Liver (tissue), 3 donors: ENCODE results near the gene GRIN3A.

Experiments used
- FOXA1 ChIP-seq: IDR thresholded peaks from 2 replicates; pipeline ENCODE4 v1.6.1; 2016; ENCODE audit warnings: antibody characterized with exemption
- GABPA ChIP-seq, 2 donors: IDR thresholded peaks in 1 of 2; conservative IDR thresholded peaks in 1 of 2; 2 replicates each; pipeline ENCODE4 v1.6.1; 2016; ENCODE audit warnings: antibody characterized with exemption in 2 of 2, mild to moderate bottlenecking in 1 of 2, moderate library complexity in 1 of 2
- RAD21 ChIP-seq, 2 donors: IDR thresholded peaks; 2 replicates each; pipeline ENCODE4 v1.6.1; 2016; ENCODE audit warnings: antibody characterized with exemption in 2 of 2, mild to moderate bottlenecking in 2 of 2
- SP1 ChIP-seq: IDR thresholded peaks from 2 replicates; pipeline ENCODE4 v1.6.1; 2018; ENCODE audit warnings: antibody characterized with exemption, mild to moderate bottlenecking
- TAF1 ChIP-seq: conservative IDR thresholded peaks from 2 replicates; pipeline ENCODE4 v1.6.1; 2016; ENCODE audit warnings: antibody characterized with exemption, mild to moderate bottlenecking
- TF ChIP-seq, protein P1 (sequence below): fragments of 150-350 bp; IDR thresholded peaks from 2 replicates; pipeline ENCODE4 v1.5.1; 2017; ENCODE audit warnings: improper control_type of control experiment, low read depth, low read length; ENCODE audit not compliant: missing input control
- TF ChIP-seq, protein P2 (sequence below): IDR thresholded peaks from 2 replicates; pipeline ENCODE4 v1.6.1; 2016; ENCODE audit warnings: antibody characterized with exemption, mild to moderate bottlenecking
- TF ChIP-seq, protein P3 (sequence below): IDR thresholded peaks from 2 replicates; pipeline ENCODE4 v1.6.1; 2016; ENCODE audit warnings: antibody characterized with exemption
- donor health status: healthy.
- donor health status: healthy.

DNA sequence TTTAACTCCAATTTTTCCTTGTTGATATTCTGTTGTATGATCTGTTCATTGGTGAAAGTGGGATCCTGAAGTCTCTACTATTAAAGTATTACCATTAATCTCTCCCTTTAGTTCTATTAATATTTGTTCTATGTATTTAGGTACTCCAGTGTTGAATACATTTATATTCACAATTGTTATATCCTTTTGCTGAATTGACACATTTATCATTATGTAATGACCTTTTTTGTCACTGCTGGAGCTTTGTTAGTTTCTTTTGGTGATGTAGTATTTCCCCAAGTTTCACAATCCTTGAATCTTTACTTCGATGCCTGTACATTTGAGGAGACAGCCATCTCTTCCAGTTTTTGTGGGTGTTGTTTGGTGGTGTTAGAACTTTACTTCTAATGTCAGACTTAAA is 90.0 kb downstream of the GRIN3A start:
- TF ChIP-seq, protein P1, sequence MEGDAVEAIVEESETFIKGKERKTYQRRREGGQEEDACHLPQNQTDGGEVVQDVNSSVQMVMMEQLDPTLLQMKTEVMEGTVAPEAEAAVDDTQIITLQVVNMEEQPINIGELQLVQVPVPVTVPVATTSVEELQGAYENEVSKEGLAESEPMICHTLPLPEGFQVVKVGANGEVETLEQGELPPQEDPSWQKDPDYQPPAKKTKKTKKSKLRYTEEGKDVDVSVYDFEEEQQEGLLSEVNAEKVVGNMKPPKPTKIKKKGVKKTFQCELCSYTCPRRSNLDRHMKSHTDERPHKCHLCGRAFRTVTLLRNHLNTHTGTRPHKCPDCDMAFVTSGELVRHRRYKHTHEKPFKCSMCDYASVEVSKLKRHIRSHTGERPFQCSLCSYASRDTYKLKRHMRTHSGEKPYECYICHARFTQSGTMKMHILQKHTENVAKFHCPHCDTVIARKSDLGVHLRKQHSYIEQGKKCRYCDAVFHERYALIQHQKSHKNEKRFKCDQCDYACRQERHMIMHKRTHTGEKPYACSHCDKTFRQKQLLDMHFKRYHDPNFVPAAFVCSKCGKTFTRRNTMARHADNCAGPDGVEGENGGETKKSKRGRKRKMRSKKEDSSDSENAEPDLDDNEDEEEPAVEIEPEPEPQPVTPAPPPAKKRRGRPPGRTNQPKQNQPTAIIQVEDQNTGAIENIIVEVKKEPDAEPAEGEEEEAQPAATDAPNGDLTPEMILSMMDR = no peak
- no peak for TF ChIP-seq TAF1
- TF ChIP-seq, protein P2, sequence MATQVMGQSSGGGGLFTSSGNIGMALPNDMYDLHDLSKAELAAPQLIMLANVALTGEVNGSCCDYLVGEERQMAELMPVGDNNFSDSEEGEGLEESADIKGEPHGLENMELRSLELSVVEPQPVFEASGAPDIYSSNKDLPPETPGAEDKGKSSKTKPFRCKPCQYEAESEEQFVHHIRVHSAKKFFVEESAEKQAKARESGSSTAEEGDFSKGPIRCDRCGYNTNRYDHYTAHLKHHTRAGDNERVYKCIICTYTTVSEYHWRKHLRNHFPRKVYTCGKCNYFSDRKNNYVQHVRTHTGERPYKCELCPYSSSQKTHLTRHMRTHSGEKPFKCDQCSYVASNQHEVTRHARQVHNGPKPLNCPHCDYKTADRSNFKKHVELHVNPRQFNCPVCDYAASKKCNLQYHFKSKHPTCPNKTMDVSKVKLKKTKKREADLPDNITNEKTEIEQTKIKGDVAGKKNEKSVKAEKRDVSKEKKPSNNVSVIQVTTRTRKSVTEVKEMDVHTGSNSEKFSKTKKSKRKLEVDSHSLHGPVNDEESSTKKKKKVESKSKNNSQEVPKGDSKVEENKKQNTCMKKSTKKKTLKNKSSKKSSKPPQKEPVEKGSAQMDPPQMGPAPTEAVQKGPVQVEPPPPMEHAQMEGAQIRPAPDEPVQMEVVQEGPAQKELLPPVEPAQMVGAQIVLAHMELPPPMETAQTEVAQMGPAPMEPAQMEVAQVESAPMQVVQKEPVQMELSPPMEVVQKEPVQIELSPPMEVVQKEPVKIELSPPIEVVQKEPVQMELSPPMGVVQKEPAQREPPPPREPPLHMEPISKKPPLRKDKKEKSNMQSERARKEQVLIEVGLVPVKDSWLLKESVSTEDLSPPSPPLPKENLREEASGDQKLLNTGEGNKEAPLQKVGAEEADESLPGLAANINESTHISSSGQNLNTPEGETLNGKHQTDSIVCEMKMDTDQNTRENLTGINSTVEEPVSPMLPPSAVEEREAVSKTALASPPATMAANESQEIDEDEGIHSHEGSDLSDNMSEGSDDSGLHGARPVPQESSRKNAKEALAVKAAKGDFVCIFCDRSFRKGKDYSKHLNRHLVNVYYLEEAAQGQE = no peak
- no peak for TF ChIP-seq SP1
- TF ChIP-seq, protein P3, sequence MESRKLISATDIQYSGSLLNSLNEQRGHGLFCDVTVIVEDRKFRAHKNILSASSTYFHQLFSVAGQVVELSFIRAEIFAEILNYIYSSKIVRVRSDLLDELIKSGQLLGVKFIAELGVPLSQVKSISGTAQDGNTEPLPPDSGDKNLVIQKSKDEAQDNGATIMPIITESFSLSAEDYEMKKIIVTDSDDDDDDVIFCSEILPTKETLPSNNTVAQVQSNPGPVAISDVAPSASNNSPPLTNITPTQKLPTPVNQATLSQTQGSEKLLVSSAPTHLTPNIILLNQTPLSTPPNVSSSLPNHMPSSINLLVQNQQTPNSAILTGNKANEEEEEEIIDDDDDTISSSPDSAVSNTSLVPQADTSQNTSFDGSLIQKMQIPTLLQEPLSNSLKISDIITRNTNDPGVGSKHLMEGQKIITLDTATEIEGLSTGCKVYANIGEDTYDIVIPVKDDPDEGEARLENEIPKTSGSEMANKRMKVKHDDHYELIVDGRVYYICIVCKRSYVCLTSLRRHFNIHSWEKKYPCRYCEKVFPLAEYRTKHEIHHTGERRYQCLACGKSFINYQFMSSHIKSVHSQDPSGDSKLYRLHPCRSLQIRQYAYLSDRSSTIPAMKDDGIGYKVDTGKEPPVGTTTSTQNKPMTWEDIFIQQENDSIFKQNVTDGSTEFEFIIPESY = no peak
- TF ChIP-seq GABPA (IDR thresholded peaks at IDR 0.05 in 1 of 2, conservative IDR thresholded peaks at IDR 0.05 in 1 of 2) = no peak
- no peak for TF ChIP-seq RAD21 (IDR thresholded peaks at IDR 0.05)
- no peak for TF ChIP-seq FOXA1
